ENCODE measurements around the gene MZT1. TPM values are rescaled to one million over a fixed set of nuclear protein-coding genes. Genes with fewer than 3 reads are reported as not detected.
A peak's percentile ranks its signal among the peaks of the same experiment; 100 is the strongest.

MZT1 gene
- total and polyA plus RNA-seq, 10 of the 15 experiments (the other 5 are each of a cell fraction or from before 2014, with no cell fraction given) = 16.2 to 47.6 (median 25.4) TPM

GRCh38 chr13:72751220-72751619 is 23.8 kb upstream of the MZT1 start (continued):
- TF ChIP-seq ZNF384 (IDR thresholded peaks at IDR 0.05; ENCODE audit: borderline replicate concordance, low read depth, low read length) (no peak), ESRRA (IDR thresholded peaks at IDR 0.05; ENCODE audit: low read length) (no peak), SREBF2 (IDR thresholded peaks at IDR 0.05; ENCODE audit: low read length) (no peak), SUPT20H (IDR thresholded peaks at IDR 0.05; ENCODE audit: borderline replicate concordance, control insufficient read depth, low read depth, low read length) (no peak), KDM1A (IDR thresholded peaks at IDR 0.05; ENCODE audit: borderline replicate concordance) (no peak), MEF2A (IDR thresholded peaks at IDR 0.05; ENCODE audit: insufficient read depth, low read depth, low read length) (no peak)

GRCh38 chr13:72745260-72745659 is 17.8 kb upstream of the MZT1 start:
- no TSS peak for BruUV-seq (replicated peaks)
- Histone ChIP-seq H3K9ac (ENCODE audit: control insufficient read depth, insufficient read depth, low read length) (no peak overlapping the region), H3K9me3 (replicated peaks; ENCODE audit: control insufficient read depth, insufficient read depth, low read length) (no peaks in the 10 kb centered on the region), H3K27me3 (replicated peaks in 1 of 2; ENCODE audit: control insufficient read depth in 2 of 2, insufficient read depth in 2 of 2, low read length in 1 of 2) (no peaks in the 10 kb centered on the region), H3K79me2 (ENCODE audit: control insufficient read depth, insufficient read depth, low read length) (peaks cover 3% of the 10 kb centered on the region), H3K4me3 (no peak overlapping the region), H3K36me3 (ENCODE audit: control insufficient read depth in 2 of 2, insufficient read depth in 2 of 2, low read length in 1 of 2) (peaks cover 6 to 38% of the 10 kb centered on the region in 2 experiments; a peak in 3 of 4 replicates), H4K20me1 (ENCODE audit: control insufficient read depth, insufficient read depth) (no peaks in the 10 kb centered on the region), H3K27ac (ENCODE audit: control insufficient read depth, insufficient read depth) (no peak overlapping the region), H3K4me2 (ENCODE audit: control insufficient read depth, insufficient read depth) (no peak overlapping the region), H3K4me1 (ENCODE audit: control insufficient read depth, insufficient read depth, low read length) (no peaks in the 10 kb centered on the region), H2AFZ (ENCODE audit: control insufficient read depth, low read depth, low read length) (no peak overlapping the region)
- RAD21 ChIA-PET (ENCODE audit: unreplicated experiment) = no interaction called here
- 0% methylated on average over 1 of the region's 1 CpG for WGBS (ENCODE audit: insufficient coverage, insufficient replicate concordance, low lambda C conversion rate, missing lambda C conversion rate)
- CTCF ChIA-PET = interaction anchor here (1.4 kb wide), 1 partner anchor 34 kb away, joined by 3 read pairs; no protein-coding TSS in a partner anchor
- in situ Hi-C loops (cut with MboI) = no loop called here
- DNase-seq (ENCODE audit: low read depth, low spot score) = no peak
- POLR2A ChIA-PET = interaction anchor here (0.9 kb wide), 1 partner anchor 16 kb away, joined by 3 read pairs; no protein-coding TSS in a partner anchor
- intact Hi-C loops (cut with micrococcal nuclease; ENCODE audit: unreplicated experiment) = no loop called here
- SMC1A ChIA-PET (ENCODE audit: uncharacterized antibody, unreplicated experiment) = interaction anchor here (0.8 to 1.4 kb wide), 2 partner anchors 12 to 34 kb away, joined by 3 read pairs; no protein-coding TSS in a partner anchor
- FAIRE-seq = no peak
- peak; percentile 27; the same call in 2 of the 3 replicates for ATAC-seq
- TF ChIP-seq ZNF274 (IDR thresholded peaks at IDR 0.05; ENCODE audit: insufficient read depth, insufficient read length) (no peak), ZBTB4 (CRISPR knock-in tag; IDR thresholded peaks at IDR 0.05) (no peak), ATF3 (IDR thresholded peaks at IDR 0.05; ENCODE audit: borderline replicate concordance, extremely low read depth, low read depth, low read length) (no peak), EP300 (IDR thresholded peaks at IDR 0.05; ENCODE audit: borderline replicate concordance in 1 of 2, control insufficient read depth in 1 of 2, low read depth in 2 of 2, low read length in 2 of 2) (no peak), ZSCAN29 (IDR thresholded peaks at IDR 0.05) (no peak), RCOR1 (conservative IDR thresholded peaks at IDR 0.05; ENCODE audit: low read depth, low read length) (no peak), E4F1 (IDR thresholded peaks at IDR 0.05; ENCODE audit: borderline replicate concordance, partially characterized antibody) (no peak), SIX5 (IDR thresholded peaks at IDR 0.05; ENCODE audit: low read depth, low read length, severe bottlenecking) (no peak), CREB1 (IDR thresholded peaks at IDR 0.05; ENCODE audit: low read depth) (no peak)

Measured in GM12878 (cell line).